GM12874 (cell line): Measurements from ENCODE around the gene ZNF48.

Experiments used
- TF ChIP-seq, protein P1 (sequence below): IDR thresholded peaks from 2 replicates; pipeline ENCODE4 v1.5.1; 2011; ENCODE audit warnings: low read depth, mild to moderate bottlenecking, control low read depth, low read length, moderate library complexity; ENCODE audit not compliant: insufficient read depth

ZNF48 gene

DNA sequence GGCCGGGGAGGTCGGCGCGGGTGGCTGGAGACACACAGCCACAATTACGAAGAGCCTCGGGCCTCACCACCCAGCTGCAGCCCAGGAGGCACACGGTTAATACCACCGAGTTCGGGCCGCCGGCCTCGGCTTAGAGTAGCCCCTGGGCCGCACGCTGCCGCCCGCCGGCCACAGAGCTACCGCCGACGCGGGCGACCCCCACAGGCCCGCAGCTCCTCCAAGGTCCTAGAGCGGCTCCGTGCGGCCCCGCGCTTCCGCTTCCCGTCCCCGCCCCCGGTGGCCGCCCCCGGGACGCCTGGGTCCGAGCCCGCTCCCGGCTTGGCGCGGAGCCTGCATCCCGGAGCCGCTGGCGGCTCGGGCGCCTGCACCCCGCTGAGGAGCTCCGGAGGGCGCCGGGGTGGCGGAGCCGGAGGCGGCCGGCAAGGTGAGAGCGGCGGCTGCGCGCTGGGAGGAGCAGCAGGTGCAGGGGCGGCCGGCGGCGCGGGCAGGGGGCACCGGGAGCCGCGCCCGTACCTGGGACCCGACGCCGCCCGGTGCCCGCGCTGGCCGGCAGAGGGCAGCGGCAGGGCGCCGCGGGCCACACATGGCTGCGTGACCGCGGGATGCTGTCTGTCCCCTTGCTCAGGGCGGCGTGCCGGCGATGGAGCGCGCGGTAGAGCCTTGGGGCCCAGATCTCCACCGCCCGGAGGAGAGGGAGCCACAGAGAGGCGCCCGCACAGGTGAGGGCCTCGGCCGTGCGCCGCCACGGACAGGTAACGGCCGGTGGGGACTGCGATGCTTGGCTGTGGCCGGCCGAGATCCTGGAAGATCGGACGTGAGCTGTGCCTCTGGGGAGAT, at the start of gene ZNF48:
TSS of gene ZNF48 (plus strand) at position 266 of the 837 bp plus-strand sequence. CDS start at position 641, 375 bp downstream.
- TF ChIP-seq, protein P1, sequence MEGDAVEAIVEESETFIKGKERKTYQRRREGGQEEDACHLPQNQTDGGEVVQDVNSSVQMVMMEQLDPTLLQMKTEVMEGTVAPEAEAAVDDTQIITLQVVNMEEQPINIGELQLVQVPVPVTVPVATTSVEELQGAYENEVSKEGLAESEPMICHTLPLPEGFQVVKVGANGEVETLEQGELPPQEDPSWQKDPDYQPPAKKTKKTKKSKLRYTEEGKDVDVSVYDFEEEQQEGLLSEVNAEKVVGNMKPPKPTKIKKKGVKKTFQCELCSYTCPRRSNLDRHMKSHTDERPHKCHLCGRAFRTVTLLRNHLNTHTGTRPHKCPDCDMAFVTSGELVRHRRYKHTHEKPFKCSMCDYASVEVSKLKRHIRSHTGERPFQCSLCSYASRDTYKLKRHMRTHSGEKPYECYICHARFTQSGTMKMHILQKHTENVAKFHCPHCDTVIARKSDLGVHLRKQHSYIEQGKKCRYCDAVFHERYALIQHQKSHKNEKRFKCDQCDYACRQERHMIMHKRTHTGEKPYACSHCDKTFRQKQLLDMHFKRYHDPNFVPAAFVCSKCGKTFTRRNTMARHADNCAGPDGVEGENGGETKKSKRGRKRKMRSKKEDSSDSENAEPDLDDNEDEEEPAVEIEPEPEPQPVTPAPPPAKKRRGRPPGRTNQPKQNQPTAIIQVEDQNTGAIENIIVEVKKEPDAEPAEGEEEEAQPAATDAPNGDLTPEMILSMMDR = peak; percentile 56

DNA sequence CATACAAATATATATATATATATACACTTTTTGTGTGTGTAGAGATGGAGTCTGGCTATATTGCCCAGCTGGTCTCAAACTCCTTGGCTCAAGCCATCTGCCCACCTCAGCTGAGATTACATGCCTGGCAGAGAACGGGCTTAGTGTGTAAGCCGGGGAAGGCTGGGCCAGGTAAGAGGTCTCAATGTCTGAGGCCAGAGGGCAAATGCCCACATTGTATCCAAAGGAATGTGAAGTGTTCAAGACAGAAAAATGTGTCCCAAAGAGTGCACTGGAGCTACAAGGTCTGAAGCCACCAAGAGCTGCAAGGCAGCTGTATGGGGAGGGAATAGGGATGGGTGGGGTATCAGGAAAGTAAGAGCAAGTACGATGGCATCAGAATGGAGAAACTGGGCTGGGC, 48.9 kb upstream of the ZNF48 start:
- TF ChIP-seq, protein P1 = no peak

DNA sequence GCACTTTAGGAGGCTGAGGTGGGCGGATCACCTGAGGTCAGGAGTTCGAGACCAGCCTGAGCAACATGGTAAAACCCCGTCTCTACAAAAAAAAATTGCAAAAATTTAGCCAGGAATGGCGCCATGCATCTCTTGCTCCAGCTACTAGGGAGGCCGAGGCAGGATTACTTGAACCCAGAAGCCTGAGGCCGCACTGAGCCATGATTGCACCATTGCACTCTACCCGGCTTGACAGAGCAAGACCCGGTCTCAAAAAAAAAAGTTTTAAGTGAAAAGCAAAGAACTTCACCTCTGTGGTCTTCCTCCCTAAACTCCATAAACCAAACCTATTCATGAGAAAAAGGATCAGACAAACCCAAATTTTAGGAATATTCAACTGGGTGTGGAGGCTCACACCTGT, 47.1 kb upstream of the ZNF48 start:
- TF ChIP-seq, protein P1 = no peak

DNA sequence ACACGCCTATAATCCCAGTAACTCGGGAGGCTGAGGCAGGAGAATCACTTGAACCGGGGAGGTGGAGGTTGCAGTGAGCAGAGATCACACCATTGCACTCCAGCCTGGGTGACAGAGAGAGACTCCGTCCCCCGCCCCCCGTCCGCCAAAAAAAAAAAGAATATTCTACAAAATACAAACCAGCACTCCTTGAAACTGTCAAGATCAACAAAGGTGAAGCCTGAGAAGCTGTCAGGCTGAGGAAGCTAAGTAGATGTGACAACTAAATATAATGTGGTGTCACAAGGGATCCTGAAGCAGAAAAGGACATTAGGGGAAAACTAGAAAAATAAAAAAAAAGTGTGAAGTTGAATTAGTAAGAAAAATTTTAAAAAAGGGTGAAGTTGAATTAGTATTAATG, 46.3 kb upstream of the ZNF48 start:
- TF ChIP-seq, protein P1 = no peak

DNA sequence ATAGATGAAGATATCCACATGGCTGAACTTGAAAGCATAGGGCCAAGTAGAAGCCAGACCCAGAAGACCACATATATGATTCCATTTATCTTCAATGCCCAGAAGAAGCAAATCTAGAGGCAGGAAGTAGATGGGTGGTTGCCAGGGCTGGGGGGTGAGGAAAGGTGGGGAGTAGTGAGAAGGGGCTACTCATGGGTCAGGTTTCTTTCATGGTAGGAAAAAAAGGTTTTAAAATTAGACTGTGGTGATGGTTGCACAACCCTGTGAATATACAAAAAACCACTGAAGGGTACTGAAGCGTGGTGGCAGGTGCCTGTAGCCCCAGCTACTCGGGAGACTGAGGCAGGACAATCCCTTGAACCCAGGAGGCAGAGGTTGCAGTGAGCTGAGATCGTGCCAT, 45.5 kb upstream of the ZNF48 start:
- TF ChIP-seq, protein P1 = no peak

DNA sequence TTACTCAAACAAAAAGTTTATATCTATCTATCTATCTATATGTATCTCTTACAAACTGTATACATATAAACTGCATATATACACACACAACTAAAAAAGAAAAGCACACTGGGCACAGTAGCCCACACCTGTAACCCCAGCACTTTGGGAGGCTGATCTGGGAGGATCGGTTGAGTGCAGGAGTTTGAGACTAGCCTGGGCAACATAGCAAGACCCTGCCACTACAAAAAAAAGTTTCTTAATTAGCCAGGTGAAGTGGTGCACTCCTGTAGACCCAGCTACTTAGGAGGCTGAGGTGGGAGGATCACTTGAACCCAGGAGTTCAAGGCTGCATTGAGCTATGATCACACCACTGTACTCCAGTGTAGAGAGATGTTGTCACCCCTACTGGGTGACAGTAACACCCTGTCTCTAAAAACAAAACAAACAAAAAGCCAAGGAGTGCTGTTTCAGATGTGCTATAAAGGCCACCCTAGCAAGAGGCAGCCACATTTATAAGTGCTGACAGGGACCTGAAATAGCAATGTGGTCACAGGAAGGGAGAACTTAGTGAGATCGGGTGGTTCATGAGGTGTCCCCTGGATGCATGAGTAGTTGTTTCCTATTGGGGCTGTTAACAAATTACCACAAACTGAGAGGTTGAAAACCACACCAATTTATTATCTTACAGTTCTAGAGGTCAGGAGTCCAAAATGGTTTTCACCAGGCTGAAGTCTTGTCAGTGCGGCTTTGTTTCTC, 44.9 kb upstream of the ZNF48 start:
- TF ChIP-seq, protein P1 = no peak

DNA sequence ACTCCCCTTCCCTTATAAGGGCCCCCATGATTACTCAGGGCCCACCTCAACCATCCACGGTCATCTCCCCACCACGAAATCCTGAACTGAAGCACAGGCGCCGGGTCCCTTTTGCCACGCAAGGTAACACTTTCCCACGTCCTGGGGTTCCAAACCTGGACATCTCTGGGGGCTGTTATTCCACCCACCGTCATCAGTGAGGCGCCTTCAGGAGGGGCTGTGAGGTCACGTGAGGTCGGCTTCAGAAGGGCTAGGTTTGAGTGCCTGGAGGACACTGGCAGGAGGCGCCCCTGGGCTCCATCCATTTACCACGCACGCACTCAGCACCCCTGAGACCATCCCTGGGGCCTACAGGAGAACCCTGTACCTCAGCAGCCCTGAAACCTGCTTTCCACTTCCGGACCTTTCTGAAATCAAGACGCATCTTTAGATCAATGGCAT, 44.2 kb upstream of the ZNF48 start:
- TF ChIP-seq, protein P1 = no peak
